ENCODE data around the gene C16orf96.

GRCh38 chr16:4628283-4628682 lies 72.1 kb downstream of the C16orf96 start:
- TF ChIP-seq CTCF (conservative IDR thresholded peaks at IDR 0.05 in 1 of 2, IDR thresholded peaks at IDR 0.05 in 1 of 2; ENCODE audit: extremely low read depth in 1 of 2, insufficient read depth in 1 of 2, low read depth in 1 of 2, low read length in 2 of 2): no peak
- no peak for TF ChIP-seq EZH2 (IDR thresholded peaks at IDR 0.05; ENCODE audit: borderline replicate concordance, low read length)

Data from mammary epithelial cell (primary cell).